AG10803 (cell line): ENCODE data around the gene MAGI1.

Source experiments
- DNase-seq: peaks from one replicate; pipeline ENCODE4 v3.0.0; 2010; ENCODE audit warnings: low read depth
- H3K4me3 ChIP-seq: 2 replicates; pipeline ENCODE4 v1.5.1; 2011; ENCODE audit warnings: mild to moderate bottlenecking, low read length, control low read depth
- TF ChIP-seq, protein P1 (sequence below): conservative IDR thresholded peaks from 2 replicates; pipeline ENCODE4 v1.5.1; 2011; ENCODE audit warnings: mild to moderate bottlenecking, low read length, control low read depth, inconsistent platforms

The MAGI1 gene

DNA sequence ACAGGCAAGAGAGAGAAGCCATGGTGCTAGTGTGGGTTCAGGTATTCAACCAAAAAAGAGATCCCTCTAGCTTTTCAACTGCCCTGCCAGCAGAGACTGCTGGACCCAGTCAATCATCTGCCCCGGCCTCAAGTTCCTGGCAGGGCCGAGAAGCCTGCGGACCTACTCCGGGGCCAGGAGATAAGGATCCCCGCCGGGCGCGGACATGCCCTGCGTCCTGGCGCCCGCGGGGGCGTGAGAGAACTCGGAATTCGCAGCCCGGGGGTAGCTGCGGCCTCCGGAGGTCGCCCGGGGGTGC lies 821 bp upstream of the MAGI1 start:
- TF ChIP-seq, protein P1, sequence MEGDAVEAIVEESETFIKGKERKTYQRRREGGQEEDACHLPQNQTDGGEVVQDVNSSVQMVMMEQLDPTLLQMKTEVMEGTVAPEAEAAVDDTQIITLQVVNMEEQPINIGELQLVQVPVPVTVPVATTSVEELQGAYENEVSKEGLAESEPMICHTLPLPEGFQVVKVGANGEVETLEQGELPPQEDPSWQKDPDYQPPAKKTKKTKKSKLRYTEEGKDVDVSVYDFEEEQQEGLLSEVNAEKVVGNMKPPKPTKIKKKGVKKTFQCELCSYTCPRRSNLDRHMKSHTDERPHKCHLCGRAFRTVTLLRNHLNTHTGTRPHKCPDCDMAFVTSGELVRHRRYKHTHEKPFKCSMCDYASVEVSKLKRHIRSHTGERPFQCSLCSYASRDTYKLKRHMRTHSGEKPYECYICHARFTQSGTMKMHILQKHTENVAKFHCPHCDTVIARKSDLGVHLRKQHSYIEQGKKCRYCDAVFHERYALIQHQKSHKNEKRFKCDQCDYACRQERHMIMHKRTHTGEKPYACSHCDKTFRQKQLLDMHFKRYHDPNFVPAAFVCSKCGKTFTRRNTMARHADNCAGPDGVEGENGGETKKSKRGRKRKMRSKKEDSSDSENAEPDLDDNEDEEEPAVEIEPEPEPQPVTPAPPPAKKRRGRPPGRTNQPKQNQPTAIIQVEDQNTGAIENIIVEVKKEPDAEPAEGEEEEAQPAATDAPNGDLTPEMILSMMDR = 0 out of 2 replicates have a peak, but pooled peaks have one; percentile 2
- peak; percentile 38 for DNase-seq
- H3K4me3 ChIP-seq = peak overlapping the region; percentile 54

DNA sequence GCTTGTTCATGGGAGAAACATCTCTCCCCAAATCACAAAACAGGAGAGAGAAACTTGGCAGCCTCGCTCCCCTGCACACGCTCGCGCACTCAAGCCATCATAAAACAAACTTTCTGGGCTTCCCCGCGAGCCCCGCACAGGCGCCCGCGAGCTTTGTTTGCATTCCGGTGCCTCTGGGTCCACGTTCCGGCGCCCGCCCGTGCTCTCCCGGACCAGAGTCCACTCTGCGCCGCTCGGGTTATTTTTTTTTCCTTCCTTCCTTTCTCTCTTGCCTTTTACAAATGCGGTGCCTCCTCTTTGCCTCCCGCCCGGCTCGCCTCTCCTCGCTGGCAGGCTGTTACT lies 363 bp downstream of the MAGI1 start:
- TF ChIP-seq, protein P1 = no peak
- no peak for DNase-seq
- H3K4me3 ChIP-seq = peak overlapping the region; percentile 99

DNA sequence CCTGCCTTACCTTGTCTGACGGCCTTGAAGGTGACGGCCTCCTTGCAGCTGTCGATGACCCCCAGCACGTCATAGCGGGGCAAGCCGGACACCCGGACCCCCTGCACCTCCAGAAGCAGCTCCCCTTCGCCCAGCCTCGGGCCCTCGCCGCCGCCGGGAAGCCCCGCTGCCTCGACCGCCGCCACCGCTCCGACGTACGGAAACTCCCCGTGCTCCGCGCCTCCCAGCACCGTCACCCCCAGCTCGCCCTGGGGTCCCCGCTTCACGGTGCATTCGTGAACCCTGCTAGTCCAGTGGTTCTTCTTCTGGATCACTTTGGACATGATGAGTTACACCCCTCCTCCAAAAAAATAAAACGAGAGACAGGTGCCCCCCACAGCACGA lies 740 bp downstream of the MAGI1 start:
- TF ChIP-seq, protein P1 = no peak
- H3K4me3 ChIP-seq = peak overlapping the region; percentile 99
- no peak for DNase-seq

DNA sequence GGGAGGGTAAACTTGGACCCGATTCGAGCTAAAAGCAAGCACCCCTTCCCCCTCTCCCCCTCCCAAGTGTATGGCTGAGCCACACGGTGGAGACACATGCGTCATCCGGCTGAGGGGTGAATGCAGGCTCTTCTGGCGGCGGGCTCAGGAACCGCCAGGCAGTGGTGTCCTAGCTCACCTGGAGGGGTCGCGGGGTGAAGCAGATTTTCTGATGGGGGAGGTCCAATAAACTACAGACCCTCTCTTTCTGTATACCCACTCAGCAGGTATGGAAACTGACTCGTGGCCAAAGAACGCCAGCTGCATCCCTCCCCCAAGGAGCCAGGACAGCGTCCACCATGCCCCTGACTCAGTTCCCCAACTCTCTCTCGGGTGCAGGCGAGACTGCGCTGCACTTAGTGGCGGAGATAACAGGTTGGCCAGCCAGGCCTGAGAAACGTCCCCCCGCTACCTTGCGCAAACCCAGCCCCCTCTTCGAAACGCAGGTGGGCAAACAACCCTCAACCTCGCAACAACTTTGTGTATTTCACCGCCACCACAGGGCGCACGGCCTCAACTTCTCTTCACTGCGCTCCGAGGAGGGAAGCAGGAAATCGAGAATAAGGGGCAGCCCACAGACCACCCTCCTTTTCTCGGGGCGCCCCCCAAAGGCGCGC lies 1.3 kb downstream of the MAGI1 start:
- peak overlapping the region; percentile 99 for H3K4me3 ChIP-seq
- DNase-seq = peak; percentile 35
- TF ChIP-seq, protein P1 = peak; percentile 47

DNA sequence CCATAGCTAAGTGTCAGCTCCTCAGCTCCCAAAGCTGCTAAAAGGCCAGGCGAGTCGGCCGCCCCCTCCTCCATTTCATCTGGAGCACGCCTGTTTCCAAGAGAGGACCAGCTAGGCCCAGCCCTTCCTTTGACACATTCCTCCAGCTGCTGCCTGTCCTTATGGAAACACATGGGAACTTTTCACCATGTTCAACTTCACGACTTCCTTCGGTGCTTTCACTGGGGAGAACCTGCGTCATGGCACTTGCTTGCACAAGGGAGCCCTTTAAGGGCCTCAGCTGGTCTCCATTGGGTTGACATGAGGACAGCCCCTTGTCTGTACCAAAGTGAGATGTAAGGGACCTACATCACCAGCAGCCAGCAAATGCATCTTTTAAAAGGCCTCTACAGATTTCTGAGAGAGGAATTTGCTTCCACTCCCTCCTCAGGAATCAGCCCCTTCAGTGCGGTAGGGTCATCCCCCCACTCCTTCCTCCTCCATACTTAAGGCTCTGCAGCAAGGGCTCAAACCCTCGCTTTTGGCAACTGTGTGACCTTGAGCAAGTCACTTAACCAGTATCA lies 2.1 kb downstream of the MAGI1 start:
- H3K4me3 ChIP-seq = peak overlapping the region; percentile 99
- TF ChIP-seq, protein P1 = no peak
- no peak for DNase-seq

DNA sequence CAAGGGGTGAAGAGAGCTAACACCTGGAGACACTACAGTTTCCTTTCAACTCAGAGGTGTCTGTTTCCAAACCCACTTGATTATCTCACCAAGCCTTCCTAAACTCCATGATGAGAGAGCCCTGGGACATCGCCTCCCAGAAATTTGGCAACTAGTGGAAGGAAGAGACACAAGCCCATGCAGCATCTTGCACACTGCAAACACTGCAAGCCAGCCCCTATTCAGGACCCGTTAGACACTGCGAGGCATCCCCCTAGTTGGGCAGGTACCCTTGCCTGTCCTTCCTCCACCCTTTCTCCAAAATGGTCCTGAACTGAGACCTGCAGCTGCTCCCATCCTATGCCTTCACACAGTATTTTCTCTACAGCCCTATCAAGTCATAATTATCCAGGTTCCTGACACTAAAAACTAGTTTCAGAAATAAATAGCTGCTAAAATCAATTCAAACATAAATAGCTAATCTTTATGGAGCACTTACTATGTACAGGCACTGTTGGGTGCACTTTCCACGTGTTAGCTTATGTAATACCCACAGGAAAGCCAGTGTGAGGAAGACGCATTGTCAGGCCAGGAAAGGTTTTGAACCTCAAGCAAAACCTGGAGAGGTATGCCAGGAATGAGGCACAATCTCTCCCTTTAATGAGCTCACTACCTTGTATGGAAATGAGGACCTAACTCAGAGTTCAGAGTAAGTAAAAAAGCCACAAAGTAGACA lies 2.8 kb downstream of the MAGI1 start:
- peak overlapping the region; percentile 99 for H3K4me3 ChIP-seq
- no peak for DNase-seq
- TF ChIP-seq, protein P1 = no peak
